ENCODE measurements around the gene FOXP2.

- TF ChIP-seq, protein P1, sequence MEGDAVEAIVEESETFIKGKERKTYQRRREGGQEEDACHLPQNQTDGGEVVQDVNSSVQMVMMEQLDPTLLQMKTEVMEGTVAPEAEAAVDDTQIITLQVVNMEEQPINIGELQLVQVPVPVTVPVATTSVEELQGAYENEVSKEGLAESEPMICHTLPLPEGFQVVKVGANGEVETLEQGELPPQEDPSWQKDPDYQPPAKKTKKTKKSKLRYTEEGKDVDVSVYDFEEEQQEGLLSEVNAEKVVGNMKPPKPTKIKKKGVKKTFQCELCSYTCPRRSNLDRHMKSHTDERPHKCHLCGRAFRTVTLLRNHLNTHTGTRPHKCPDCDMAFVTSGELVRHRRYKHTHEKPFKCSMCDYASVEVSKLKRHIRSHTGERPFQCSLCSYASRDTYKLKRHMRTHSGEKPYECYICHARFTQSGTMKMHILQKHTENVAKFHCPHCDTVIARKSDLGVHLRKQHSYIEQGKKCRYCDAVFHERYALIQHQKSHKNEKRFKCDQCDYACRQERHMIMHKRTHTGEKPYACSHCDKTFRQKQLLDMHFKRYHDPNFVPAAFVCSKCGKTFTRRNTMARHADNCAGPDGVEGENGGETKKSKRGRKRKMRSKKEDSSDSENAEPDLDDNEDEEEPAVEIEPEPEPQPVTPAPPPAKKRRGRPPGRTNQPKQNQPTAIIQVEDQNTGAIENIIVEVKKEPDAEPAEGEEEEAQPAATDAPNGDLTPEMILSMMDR (conservative IDR thresholded peaks at IDR 0.05; ENCODE audit: low read length): no peak
- TF ChIP-seq EZH2phosphoT487 (IDR thresholded peaks at IDR 0.05; ENCODE audit: borderline replicate concordance): no peak
Observed at GRCh38 chr7:114415064-114415989, 712 bp downstream of the FOXP2 start.

All from Loucy (cell line).